GM18873 (cell line): ENCODE measurements around the gene FCRL3.

Experiments used
- ATAC-seq: cut with Tn5 transposase; IDR thresholded peaks from one replicate; pipeline ENCODE4 v1.9.1; 2021; ENCODE audit warnings: mild to moderate bottlenecking, moderate library complexity, moderate number of reproducible peaks; ENCODE audit not compliant: unreplicated experiment, low FRiP score

Gene FCRL3

GRCh38 chr1:157682710-157683437 lies 17.7 kb downstream of the FCRL3 start:
- no peak for ATAC-seq

DNA sequence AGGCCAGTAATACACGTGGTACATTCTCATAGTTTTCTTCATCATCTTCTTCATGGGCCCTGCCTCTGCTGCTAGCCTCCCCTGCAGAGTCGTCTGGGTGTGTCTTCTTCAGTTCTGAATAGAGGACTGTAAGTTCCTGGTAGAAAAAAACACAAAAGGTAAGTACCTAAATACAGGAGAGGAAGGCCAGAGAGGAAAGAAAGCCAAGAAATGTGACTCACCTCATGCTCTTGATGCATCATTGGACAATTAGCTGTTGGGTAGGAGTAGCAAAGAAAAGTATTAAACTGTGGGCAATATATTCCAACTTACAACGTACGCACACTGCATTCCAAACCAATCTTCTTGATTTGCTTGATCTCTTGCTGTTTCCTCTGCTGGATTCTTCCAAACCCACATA lies 21.8 kb downstream of the FCRL3 start:
- no peak for ATAC-seq

GRCh38 chr1:157673008-157673407 lies 27.6 kb downstream of the FCRL3 start:
- no peak for ATAC-seq

GRCh38 chr1:157671895-157672294 lies 28.7 kb downstream of the FCRL3 start:
- no peak for ATAC-seq

- ATAC-seq: no peak
These were observed 40.9 kb downstream of the FCRL3 start for GRCh38 chr1:157659576-157660247.

GRCh38 chr1:157658571-157658970 lies 42.0 kb downstream of the FCRL3 start:
- ATAC-seq: no peak

DNA sequence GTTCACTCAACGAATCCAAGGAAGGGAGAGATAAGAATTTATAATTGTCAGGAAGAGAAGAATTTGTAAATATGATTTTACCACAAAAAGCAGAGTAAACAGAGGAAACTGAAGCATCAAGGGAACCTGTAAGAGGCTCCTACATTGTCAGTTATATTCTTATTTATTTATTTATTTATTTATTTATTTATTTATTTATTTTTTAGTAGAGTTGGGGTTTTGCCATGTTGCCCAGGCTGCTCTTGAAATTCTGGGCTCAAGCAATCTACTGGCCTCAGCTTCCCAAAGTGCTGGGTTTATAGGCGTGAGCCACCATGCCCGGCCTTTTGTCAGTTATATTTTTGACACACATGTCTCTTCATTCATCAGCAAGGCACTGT lies 47.1 kb downstream of the FCRL3 start:
- ATAC-seq: no peak

DNA sequence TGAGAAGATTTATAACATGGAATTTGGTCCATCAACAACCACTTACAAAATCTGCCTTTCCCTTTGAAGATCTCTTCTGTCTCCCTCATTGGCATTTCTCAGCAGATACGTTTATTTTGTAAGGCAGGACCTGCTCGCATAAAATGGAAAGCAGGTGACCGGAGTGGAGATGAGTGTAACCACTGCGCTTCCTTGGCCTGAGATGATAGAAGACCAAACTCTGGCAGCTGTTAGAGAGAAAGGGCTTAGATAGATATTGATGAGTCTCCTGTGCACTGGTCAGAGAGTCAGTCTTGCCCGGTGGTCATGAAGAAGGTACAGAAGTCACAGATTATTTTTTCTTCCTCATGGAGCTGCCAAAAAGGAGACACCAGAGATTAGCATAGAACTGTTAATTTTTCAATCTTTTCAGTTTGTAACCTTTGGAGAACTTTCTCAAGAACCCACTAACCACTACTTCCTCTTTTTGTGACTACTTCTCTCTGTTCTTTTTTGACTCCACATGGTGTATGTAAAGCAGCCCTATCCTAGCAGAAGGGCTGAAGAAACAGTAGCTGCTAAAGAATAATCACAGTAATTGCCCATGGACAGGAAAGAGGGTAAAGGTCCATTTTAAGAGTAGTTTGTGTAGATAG lies 47.6 kb downstream of the FCRL3 start:
- ATAC-seq: peak; percentile 91

DNA sequence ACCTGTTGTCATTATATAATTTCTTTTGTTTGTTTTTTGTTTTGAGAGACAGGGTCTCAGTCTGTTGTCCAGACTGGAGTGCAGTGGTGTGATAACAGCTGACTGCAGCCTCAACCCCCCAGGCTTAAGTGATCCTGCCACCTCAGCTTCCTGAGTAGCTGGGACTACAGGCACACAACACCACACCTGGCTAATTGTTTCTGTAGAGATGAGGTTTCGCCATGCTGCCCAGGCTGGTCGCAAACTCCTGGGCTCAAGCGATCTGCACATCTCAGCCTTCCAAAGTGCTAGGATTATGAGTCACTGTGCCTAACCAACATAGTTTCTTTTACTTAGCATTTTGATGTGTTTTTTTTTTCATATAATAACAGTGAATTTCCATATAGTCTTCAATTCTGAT lies 52.3 kb downstream of the FCRL3 start:
- no peak for ATAC-seq

DNA sequence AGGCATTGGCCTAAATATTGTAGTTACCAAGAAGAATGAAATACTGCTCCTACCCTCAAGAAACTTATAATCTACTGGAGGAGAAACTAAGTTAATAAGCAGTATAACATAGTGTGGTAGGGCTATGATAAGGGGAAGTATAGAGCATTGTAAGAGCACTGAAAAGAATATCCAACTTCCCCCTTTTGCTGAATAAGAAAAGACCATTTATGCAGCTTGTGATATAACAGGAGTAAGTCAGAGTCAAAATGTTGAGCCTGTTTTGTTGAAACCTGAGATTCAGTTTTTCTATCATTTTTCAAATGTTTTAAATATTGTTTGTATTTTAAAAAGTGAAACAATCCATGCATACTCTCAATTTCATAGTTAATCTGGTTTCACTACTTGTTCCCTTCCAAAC lies 54.4 kb downstream of the FCRL3 start:
- ATAC-seq: no peak

DNA sequence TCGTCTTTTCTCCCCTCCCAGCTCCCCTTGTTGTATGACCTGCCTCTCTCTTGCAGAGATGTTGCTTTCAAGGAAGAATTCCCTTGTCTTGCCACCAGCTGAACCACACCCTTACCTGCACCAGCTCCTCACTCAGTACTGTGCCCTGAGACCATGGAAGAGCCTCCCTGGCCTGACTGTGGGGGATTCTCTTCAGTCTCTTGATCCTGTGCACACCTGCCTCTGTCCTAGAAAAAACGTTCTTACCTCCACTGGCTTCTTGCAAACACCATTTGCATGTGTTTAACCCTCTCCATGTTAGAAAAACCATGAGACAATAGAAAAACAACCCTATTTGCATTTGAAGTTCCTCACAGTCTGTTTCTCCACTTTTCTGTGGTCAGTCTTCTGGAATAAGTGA lies 59.4 kb downstream of the FCRL3 start:
- no peak for ATAC-seq

DNA sequence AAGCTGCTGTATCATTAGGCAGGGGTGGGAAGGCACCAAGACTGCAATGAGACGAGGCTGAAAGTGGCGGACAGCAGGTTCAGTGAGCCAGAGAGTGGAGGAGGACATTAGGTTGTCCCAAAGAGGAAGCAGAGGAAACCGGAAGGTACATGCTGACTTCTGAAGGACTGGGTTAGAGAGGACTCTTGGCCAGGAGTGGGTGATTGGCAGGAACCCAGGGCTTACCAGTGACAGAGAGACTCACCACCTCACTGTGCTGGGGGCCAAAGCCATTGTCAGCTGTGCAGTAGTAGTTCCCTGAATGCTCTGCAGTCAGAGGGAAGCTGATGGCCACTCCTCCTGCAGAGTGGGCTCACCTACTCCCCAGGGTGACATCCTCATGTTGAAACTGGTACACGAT lies 60.8 kb downstream of the FCRL3 start:
- no peak for ATAC-seq

- no peak for ATAC-seq
These were observed 71.8 kb downstream of the FCRL3 start for GRCh38 chr1:157628773-157629172.
